Inflammatory macrophage treated with lipopolysaccharide for 1 hour (primary cell): ENCODE results near the gene C5orf58.
"Not testable (repeated sequence)": the region's sequence is repeated elsewhere in the genome, so short reads cannot be mapped to it uniquely, and the experiment has no call there.

Source experiments
- DNase-seq, 2 donors: peaks; one replicate each; pipeline ENCODE4 v3.0.0-alpha.2; 2020 to 2022

Gene C5orf58

GRCh38 chr5:170225326-170226128 lies 7.3 kb upstream of the C5orf58 start:
- DNase-seq, result peak; percentile 48 to 88

- no peak for DNase-seq
Observed at GRCh38 chr5:170226129-170226615, 6.6 kb upstream of the C5orf58 start.

GRCh38 chr5:170226661-170227060 lies 6.1 kb upstream of the C5orf58 start:
- peak in 1 of 2 donors; percentile 10 for DNase-seq

GRCh38 chr5:170228762-170229435 lies 3.9 kb upstream of the C5orf58 start:
- no peak for DNase-seq

- no peak for DNase-seq
Observed at GRCh38 chr5:170233358-170233892, 640 bp downstream of the C5orf58 start.

- DNase-seq, result no peak
Observed at GRCh38 chr5:170235876-170236864, 3.4 kb downstream of the C5orf58 start.

GRCh38 chr5:170238456-170239196 lies 5.8 kb downstream of the C5orf58 start:
- DNase-seq, result no peak

- not testable (repeated sequence) for DNase-seq
Observed at GRCh38 chr5:170245436-170245835, 12.7 kb downstream of the C5orf58 start.

GRCh38 chr5:170246126-170246870 lies 13.5 kb downstream of the C5orf58 start:
- no peak for DNase-seq

- DNase-seq, result no peak
Observed at GRCh38 chr5:170247363-170247762, 14.6 kb downstream of the C5orf58 start.

GRCh38 chr5:170248172-170248930 lies 15.6 kb downstream of the C5orf58 start:
- DNase-seq, result no peak

GRCh38 chr5:170248931-170249227 lies 16.1 kb downstream of the C5orf58 start:
- DNase-seq, result not testable (repeated sequence)

- DNase-seq, result peak in 1 of 2 donors; percentile 19
Observed at GRCh38 chr5:170249355-170249754, 16.6 kb downstream of the C5orf58 start.

GRCh38 chr5:170250810-170251317 lies 18.1 kb downstream of the C5orf58 start:
- no peak for DNase-seq

- no peak for DNase-seq
Observed at GRCh38 chr5:170251462-170251861, 18.7 kb downstream of the C5orf58 start.

- DNase-seq, result no peak
Observed at GRCh38 chr5:170252109-170252508, 19.3 kb downstream of the C5orf58 start.

- no peak for DNase-seq
Observed at GRCh38 chr5:170252720-170253350, 20.1 kb downstream of the C5orf58 start.

GRCh38 chr5:170254056-170254455 lies 21.3 kb downstream of the C5orf58 start:
- no peak for DNase-seq

GRCh38 chr5:170256571-170256970 lies 23.8 kb downstream of the C5orf58 start:
- no peak for DNase-seq

GRCh38 chr5:170257370-170257769 lies 24.6 kb downstream of the C5orf58 start:
- no peak for DNase-seq
